HepG2 (cell line): ENCODE measurements around the gene HSD3B7. TPM values are rescaled to one million over a fixed set of nuclear protein-coding genes. Genes with fewer than 3 reads are reported as not detected.

ENCODE experiments used
- E2F1 ChIP-seq: sonication (generic); formaldehyde crosslinking; IDR thresholded peaks from 2 replicates; pipeline ENCODE4 v1.5.0; 2020; ENCODE audit warnings: missing genetic modification reagents
- GFI1 ChIP-seq: sonication (generic); formaldehyde crosslinking; IDR thresholded peaks from 2 replicates; pipeline ENCODE4 v1.5.0; 2020; ENCODE audit warnings: missing genetic modification reagents, mild to moderate bottlenecking, borderline replicate concordance
- HIC2 ChIP-seq: sonication (generic); formaldehyde crosslinking; IDR thresholded peaks from 2 replicates; pipeline ENCODE4 v1.9.0; 2022; ENCODE audit warnings: low read depth, missing genetic modification reagents
- PBX2 ChIP-seq: IDR thresholded peaks from 2 replicates; pipeline ENCODE4 v1.6.1; 2016; ENCODE audit warnings: control low read depth
- PCBP1 ChIP-seq: fragments of 200-400 bp; formaldehyde crosslinking; IDR thresholded peaks from 2 replicates; pipeline ENCODE4 v1.6.1; 2017; ENCODE audit warnings: mild to moderate bottlenecking, low read depth, low read length, borderline replicate concordance
- RAD51 ChIP-seq: fragments of 450-650 bp; IDR thresholded peaks from 2 replicates; pipeline ENCODE4 v1.6.1; 2016; ENCODE audit warnings: borderline replicate concordance
- RELA ChIP-seq: sonication (generic); formaldehyde crosslinking; IDR thresholded peaks from 2 replicates; pipeline ENCODE4 v1.4.0; 2020; ENCODE audit warnings: missing genetic modification reagents
- SMARCE1 ChIP-seq: fragments of 450-650 bp; IDR thresholded peaks from 2 replicates; pipeline ENCODE4 v1.6.1; 2017; ENCODE audit warnings: borderline replicate concordance
- ZBTB39 ChIP-seq: sonication (generic); formaldehyde crosslinking; IDR thresholded peaks from 2 replicates; pipeline ENCODE4 v1.5.0; 2020; ENCODE audit warnings: missing genetic modification reagents
- ZNF333 ChIP-seq: sonication (generic); formaldehyde crosslinking; IDR thresholded peaks from 2 replicates; pipeline ENCODE4 v1.4.0; 2020; ENCODE audit warnings: mild to moderate bottlenecking, missing genetic modification reagents, borderline replicate concordance
- ZNF646 ChIP-seq: sonication (generic); formaldehyde crosslinking; IDR thresholded peaks from 2 replicates; pipeline ENCODE4 v1.9.0; 2021; ENCODE audit warnings: mild to moderate bottlenecking, missing genetic modification reagents
- ZNF746 ChIP-seq: sonication (generic); formaldehyde crosslinking; IDR thresholded peaks from 2 replicates; pipeline ENCODE4 v1.8.0; 2022; ENCODE audit warnings: mild to moderate bottlenecking, missing genetic modification reagents
- ZNF841 ChIP-seq: sonication (generic); formaldehyde crosslinking; IDR thresholded peaks from 2 replicates; pipeline ENCODE4 v1.8.1; 2023; ENCODE audit warnings: missing genetic modification reagents, borderline replicate concordance
- polyA plus RNA-seq, 8 experiments: library from polyadenylated mRNA; depleted of rRNA in 3 of 8; stranded (reverse) in 7 of 8; unstranded in 1 of 8; fragments of >200 nt; fragmentation: Illumina TruSeq in 4 of 8; extraction: Trizol in 4 of 8; gene quantifications; 2 replicates each; pipeline versions ENCODE4 v1.2.1 to v1.2.3, GENCODE V29; 2011 to 2016; ENCODE audit warnings: low read depth in 4 of 8, missing spikeins in 1 of 8, mixed read lengths in 1 of 8; ENCODE audit not compliant: insufficient read depth in 1 of 8
- total RNA-seq, 5 experiments: library from RNA; depleted of rRNA; stranded (reverse); fragments of >200 nt; fragmentation: Illumina TruSeq; extraction: Trizol; gene quantifications; 2 replicates each; pipeline ENCODE4 v1.2.3, GENCODE V29; 2016; ENCODE audit warnings: low read depth in 1 of 5

Gene HSD3B7
- total and polyA plus RNA-seq, 2 of the 13 experiments (the other 11 are each of a cell fraction or from before 2014, with no cell fraction given), result 32.9 to 69.7 TPM

- 0 out of 2 replicates have a peak, but pooled peaks have one; percentile 25 for TF ChIP-seq ZBTB39 (CRISPR knock-in tag)
- TF ChIP-seq RELA (CRISPR knock-in tag), result no peak
- no peak for TF ChIP-seq HIC2
- TF ChIP-seq PCBP1, result no peak
- TF ChIP-seq SMARCE1, result no peak
- TF ChIP-seq ZNF841, result no peak
- no peak for TF ChIP-seq RAD51
- TF ChIP-seq PBX2, result no peak
- TF ChIP-seq ZNF746 (CRISPR knock-in tag), result no peak; the same call in 1 of the 2 replicates
- TF ChIP-seq GFI1 (CRISPR knock-in tag), result no peak
- TF ChIP-seq E2F1 (CRISPR knock-in tag), result peak; percentile 49; the same call in 1 of the 2 replicates
- TF ChIP-seq ZNF646 (CRISPR knock-in tag), result no peak
- TF ChIP-seq ZNF333, result no peak; the same call in 1 of the 2 replicates
Measured at GRCh38 chr16:30948667-30949649, 36.0 kb upstream of the HSD3B7 start, which contains the start of gene ORAI3 (continued).
